ENCODE measurements around the gene PIAS4.

DNA sequence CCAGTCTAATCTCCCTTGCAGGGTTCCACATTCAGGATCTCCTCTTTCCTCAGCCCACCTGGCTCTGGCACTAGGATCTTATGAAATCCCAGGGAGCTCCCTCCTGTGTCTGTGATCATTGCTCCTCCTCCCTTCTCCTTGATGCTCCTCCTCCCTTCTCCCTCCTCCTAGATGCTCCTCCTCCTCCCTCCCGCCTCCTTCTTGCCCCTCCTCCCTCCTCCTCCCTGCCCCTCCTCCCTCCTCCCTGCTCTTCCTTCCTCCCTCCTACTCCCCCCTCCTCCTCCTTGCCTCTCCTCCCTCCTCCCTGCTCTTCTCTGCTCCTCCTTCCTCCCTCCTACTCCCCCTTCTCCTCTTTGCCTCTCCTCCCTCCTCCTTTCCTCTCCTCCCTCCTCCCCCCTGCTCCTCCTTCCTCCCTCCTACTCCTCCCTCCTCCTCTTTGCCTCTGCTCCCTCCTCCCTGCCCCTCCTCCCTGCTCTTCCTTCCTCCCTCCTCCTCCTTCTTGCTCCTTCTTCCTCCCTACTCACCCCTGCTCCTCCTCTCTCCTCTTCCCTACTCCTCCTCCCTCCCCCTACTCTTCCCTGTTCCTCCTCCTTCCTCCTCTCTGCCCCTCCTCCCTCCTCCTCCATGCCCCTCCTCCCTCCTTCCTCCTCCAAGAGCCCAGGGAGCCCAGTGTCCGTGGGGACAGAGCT lies 74.0 kb downstream of the PIAS4 start:
- TF ChIP-seq STAT3 (IDR thresholded peaks at IDR 0.05; ENCODE audit: low read depth, low read length) (no peak), NR2C2 (IDR thresholded peaks at IDR 0.05; ENCODE audit: borderline replicate concordance, control insufficient read depth, insufficient read length, low read depth) (no peak), ZNF274 (IDR thresholded peaks at IDR 0.05; ENCODE audit: insufficient read depth, insufficient read length) (no peak), MEF2B (IDR thresholded peaks at IDR 0.05; ENCODE audit: partially characterized antibody, poor library complexity, severe bottlenecking) (no peak), CHD1 (IDR thresholded peaks at IDR 0.05; ENCODE audit: low read depth, low read length) (no peak), BMI1 (IDR thresholded peaks at IDR 0.05; ENCODE audit: borderline replicate concordance) (no peak), RCOR1 (conservative IDR thresholded peaks at IDR 0.05; ENCODE audit: low read depth, low read length) (no peak), POLR2AphosphoS5 (IDR thresholded peaks at IDR 0.05; ENCODE audit: low read length) (no peak), RAD21 (IDR thresholded peaks at IDR 0.05; ENCODE audit: insufficient read depth, low read depth, low read length) (no peak), NR2C1 (IDR thresholded peaks at IDR 0.05) (no peak), POLR2A (IDR thresholded peaks at IDR 0.05; ENCODE audit: low read depth, low read length) (no peak)
- TF ChIP-seq, protein P1, sequence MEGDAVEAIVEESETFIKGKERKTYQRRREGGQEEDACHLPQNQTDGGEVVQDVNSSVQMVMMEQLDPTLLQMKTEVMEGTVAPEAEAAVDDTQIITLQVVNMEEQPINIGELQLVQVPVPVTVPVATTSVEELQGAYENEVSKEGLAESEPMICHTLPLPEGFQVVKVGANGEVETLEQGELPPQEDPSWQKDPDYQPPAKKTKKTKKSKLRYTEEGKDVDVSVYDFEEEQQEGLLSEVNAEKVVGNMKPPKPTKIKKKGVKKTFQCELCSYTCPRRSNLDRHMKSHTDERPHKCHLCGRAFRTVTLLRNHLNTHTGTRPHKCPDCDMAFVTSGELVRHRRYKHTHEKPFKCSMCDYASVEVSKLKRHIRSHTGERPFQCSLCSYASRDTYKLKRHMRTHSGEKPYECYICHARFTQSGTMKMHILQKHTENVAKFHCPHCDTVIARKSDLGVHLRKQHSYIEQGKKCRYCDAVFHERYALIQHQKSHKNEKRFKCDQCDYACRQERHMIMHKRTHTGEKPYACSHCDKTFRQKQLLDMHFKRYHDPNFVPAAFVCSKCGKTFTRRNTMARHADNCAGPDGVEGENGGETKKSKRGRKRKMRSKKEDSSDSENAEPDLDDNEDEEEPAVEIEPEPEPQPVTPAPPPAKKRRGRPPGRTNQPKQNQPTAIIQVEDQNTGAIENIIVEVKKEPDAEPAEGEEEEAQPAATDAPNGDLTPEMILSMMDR (IDR thresholded peaks at IDR 0.05 in 2 of 3, conservative IDR thresholded peaks at IDR 0.05 in 1 of 3; ENCODE audit: control insufficient read depth in 2 of 3, extremely low read depth in 1 of 3, insufficient read depth in 1 of 3, low read depth in 3 of 3, low read length in 3 of 3): no peak
